ENCODE measurements around the gene BLNK.

GRCh38 chr10:96228408-96228994, 42.9 kb downstream of the BLNK start:
- TF ChIP-seq CTCF (IDR thresholded peaks at IDR 0.05 in 4 of 5, conservative IDR thresholded peaks at IDR 0.05 in 1 of 5) (no peak), POLR2A (IDR thresholded peaks at IDR 0.05) (no peak)
